HepG2 (cell line): ENCODE data around the gene CDK5RAP2. TPM values are rescaled to one million over a fixed set of nuclear protein-coding genes. Genes with fewer than 3 reads are reported as not detected.
A peak's percentile ranks its signal among the peaks of the same experiment; 100 is the strongest.

ENCODE experiments used
- ISL2 ChIP-seq: sonication (generic); formaldehyde crosslinking; IDR thresholded peaks from 2 replicates; pipeline ENCODE4 v1.5.0; 2020; ENCODE audit warnings: missing genetic modification reagents
- KDM3A ChIP-seq: IDR thresholded peaks from 2 replicates; pipeline ENCODE4 v1.6.1; 2018; ENCODE audit warnings: low read depth, missing compliant biosample characterization
- NFIC ChIP-seq: IDR thresholded peaks from 2 replicates; pipeline ENCODE4 v1.6.1; 2012; ENCODE audit warnings: mild to moderate bottlenecking, low read length, inconsistent platforms
- NONO ChIP-seq, 2 experiments: fragments of 450-650 bp in 1 of 2; sonication (generic) in 1 of 2; formaldehyde crosslinking in 1 of 2; IDR thresholded peaks in 1 of 2; conservative IDR thresholded peaks in 1 of 2; 2 replicates each; pipeline versions ENCODE4 v1.6.1 to v1.8.0; 2017 to 2022; ENCODE audit warnings: mild to moderate bottlenecking in 1 of 2, missing genetic modification reagents in 1 of 2, moderate library complexity in 1 of 2
- NR2F2 ChIP-seq: IDR thresholded peaks from 2 replicates; pipeline ENCODE4 v1.6.1; 2012; ENCODE audit warnings: low read depth, inconsistent platforms, borderline replicate concordance
- SOX13 ChIP-seq, 3 experiments: fragments of 450-650 bp in 1 of 3; sonication (generic) in 1 of 3; formaldehyde crosslinking in 1 of 3; IDR thresholded peaks in 2 of 3; conservative IDR thresholded peaks in 1 of 3; 2 replicates each; pipeline versions ENCODE4 v1.5.0 to v1.6.1; 2016 to 2020; ENCODE audit warnings: antibody characterized with exemption in 1 of 3, mild to moderate bottlenecking in 1 of 3, missing compliant biosample characterization in 1 of 3, missing genetic modification reagents in 1 of 3, moderate library complexity in 1 of 3
- TCF12 ChIP-seq, 2 experiments: fragments of 450-650 bp in 1 of 2; sonication (generic) in 1 of 2; formaldehyde crosslinking in 1 of 2; IDR thresholded peaks; 2 replicates each; pipeline versions ENCODE4 v1.6.1 to v1.8.0; 2017 to 2022; ENCODE audit warnings: antibody characterized with exemption in 1 of 2, mild to moderate bottlenecking in 1 of 2, missing genetic modification reagents in 1 of 2, moderate library complexity in 1 of 2
- ZBTB20 ChIP-seq: sonication (generic); formaldehyde crosslinking; IDR thresholded peaks from 2 replicates; pipeline ENCODE4 v1.8.1; 2023; ENCODE audit warnings: missing genetic modification reagents, low read depth, mild to moderate bottlenecking, borderline replicate concordance
- ZNF343 ChIP-seq: sonication (generic); formaldehyde crosslinking; IDR thresholded peaks from 2 replicates; pipeline ENCODE4 v1.4.0; 2020; ENCODE audit warnings: mild to moderate bottlenecking, missing genetic modification reagents
- ZNF616 ChIP-seq: sonication (generic); formaldehyde crosslinking; IDR thresholded peaks from 2 replicates; pipeline ENCODE4 v1.5.0; 2020; ENCODE audit warnings: low read depth, mild to moderate bottlenecking, missing genetic modification reagents
- ZNF747 ChIP-seq: sonication (generic); formaldehyde crosslinking; IDR thresholded peaks from 2 replicates; pipeline ENCODE4 v1.8.1; 2023; ENCODE audit warnings: missing genetic modification reagents, mild to moderate bottlenecking, borderline replicate concordance
- ZSCAN25 ChIP-seq: sonication (generic); formaldehyde crosslinking; IDR thresholded peaks from 2 replicates; pipeline ENCODE4 v1.8.0; 2022; ENCODE audit warnings: mild to moderate bottlenecking, missing genetic modification reagents
- polyA plus RNA-seq, 8 experiments: library from polyadenylated mRNA; depleted of rRNA in 3 of 8; stranded (reverse) in 7 of 8; unstranded in 1 of 8; fragments of >200 nt; fragmentation: Illumina TruSeq in 4 of 8; extraction: Trizol in 4 of 8; gene quantifications; 2 replicates each; pipeline versions ENCODE4 v1.2.1 to v1.2.3, GENCODE V29; 2011 to 2016; ENCODE audit warnings: low read depth in 4 of 8, missing spikeins in 1 of 8, mixed read lengths in 1 of 8; ENCODE audit not compliant: insufficient read depth in 1 of 8
- total RNA-seq, 5 experiments: library from RNA; depleted of rRNA; stranded (reverse); fragments of >200 nt; fragmentation: Illumina TruSeq; extraction: Trizol; gene quantifications; 2 replicates each; pipeline ENCODE4 v1.2.3, GENCODE V29; 2016; ENCODE audit warnings: low read depth in 1 of 5
- TF ChIP-seq, protein P1 (sequence below): sonication (generic); formaldehyde crosslinking; conservative IDR thresholded peaks from 2 replicates; pipeline ENCODE4 v1.8.1; 2023; ENCODE audit warnings: missing genetic modification reagents
- TF ChIP-seq, protein P2 (sequence below): sonication (generic); formaldehyde crosslinking; IDR thresholded peaks from 2 replicates; pipeline ENCODE4 v1.4.0; 2020; ENCODE audit warnings: missing genetic modification reagents, borderline replicate concordance
- TF ChIP-seq, protein P3 (sequence below): sonication (generic); formaldehyde crosslinking; IDR thresholded peaks from 2 replicates; pipeline ENCODE4 v1.5.0; 2020; ENCODE audit warnings: mild to moderate bottlenecking, missing genetic modification reagents, borderline replicate concordance
- TF ChIP-seq, protein P4 (sequence below): IDR thresholded peaks from 2 replicates; pipeline ENCODE4 v1.6.1; 2016; ENCODE audit warnings: low read depth
- TF ChIP-seq, protein P5 (sequence below): IDR thresholded peaks from 2 replicates; pipeline ENCODE4 v1.6.1; 2012; ENCODE audit warnings: inconsistent platforms

Gene CDK5RAP2
- total and polyA plus RNA-seq, 2 of the 13 experiments (the other 11 are each of a cell fraction or from before 2014, with no cell fraction given) = 31.8 to 42.2 TPM

DNA sequence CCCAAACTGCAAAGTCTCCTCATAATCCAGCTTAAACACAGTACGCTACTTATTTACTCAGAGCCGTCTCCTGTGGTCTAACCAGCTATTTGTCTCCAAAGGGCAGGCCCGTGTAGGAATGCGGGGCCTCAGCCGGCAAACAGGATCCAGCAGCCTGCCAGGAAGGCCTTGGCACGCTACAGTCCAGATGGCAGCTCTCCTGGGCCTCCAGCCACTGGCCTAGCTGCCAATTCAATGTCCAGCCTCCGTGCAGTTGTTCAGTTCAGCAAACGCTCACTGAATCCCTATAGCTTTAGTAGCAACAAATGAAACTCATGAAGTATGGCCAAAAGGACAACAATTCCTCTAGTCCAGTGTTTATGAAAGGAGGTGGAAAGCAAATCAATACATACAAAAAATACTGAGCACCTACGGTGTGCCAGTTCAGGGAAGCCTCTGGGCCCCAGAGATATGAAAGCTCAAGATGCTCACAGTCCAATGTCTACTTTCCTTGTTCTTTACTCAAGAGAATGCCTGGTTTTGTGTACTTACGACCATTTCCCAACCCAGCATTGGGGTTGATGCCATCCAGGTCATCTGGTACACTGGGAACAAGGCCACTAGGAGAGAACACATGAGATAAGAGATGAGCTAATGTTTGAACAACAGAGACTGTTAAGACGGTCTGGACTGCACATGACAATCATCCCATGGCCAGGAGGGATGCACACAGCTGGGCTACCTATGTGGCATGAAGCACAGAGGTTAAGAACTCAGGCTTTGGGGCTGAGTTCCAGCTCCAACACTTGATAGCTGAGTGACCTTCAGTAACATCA lies 8.3 kb downstream of the CDK5RAP2 start (continued):
- TF ChIP-seq NFIC = peak; percentile 84; the same call in 1 of the 2 replicates
- TF ChIP-seq NONO (IDR thresholded peaks at IDR 0.05) = no peak
- TF ChIP-seq NONO (CRISPR knock-in tag; conservative IDR thresholded peaks at IDR 0.05) = peak; percentile 91
- TF ChIP-seq, protein P1, sequence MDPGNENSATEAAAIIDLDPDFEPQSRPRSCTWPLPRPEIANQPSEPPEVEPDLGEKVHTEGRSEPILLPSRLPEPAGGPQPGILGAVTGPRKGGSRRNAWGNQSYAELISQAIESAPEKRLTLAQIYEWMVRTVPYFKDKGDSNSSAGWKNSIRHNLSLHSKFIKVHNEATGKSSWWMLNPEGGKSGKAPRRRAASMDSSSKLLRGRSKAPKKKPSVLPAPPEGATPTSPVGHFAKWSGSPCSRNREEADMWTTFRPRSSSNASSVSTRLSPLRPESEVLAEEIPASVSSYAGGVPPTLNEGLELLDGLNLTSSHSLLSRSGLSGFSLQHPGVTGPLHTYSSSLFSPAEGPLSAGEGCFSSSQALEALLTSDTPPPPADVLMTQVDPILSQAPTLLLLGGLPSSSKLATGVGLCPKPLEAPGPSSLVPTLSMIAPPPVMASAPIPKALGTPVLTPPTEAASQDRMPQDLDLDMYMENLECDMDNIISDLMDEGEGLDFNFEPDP (CRISPR knock-in tag) = peak; percentile 93; the same call in 1 of the 2 replicates
- no peak for TF ChIP-seq ZNF343 (CRISPR knock-in tag)
- peak; percentile 93 for TF ChIP-seq NR2F2
- peak; percentile 86 for TF ChIP-seq SOX13 (IDR thresholded peaks at IDR 0.05)
- peak in 1 of 2 experiments; percentile 97; a peak in 2 of 4 replicates for TF ChIP-seq SOX13 (CRISPR knock-in tag; conservative IDR thresholded peaks at IDR 0.05 in 1 of 2, IDR thresholded peaks at IDR 0.05 in 1 of 2)
- TF ChIP-seq ZBTB20 (CRISPR knock-in tag) = peak; percentile 91; the same call in 1 of the 2 replicates
- TF ChIP-seq ZNF616 (CRISPR knock-in tag) = no peak
- TF ChIP-seq TCF12 (IDR thresholded peaks at IDR 0.05) = no peak
- peak; percentile 94 for TF ChIP-seq TCF12 (CRISPR knock-in tag; IDR thresholded peaks at IDR 0.05)
- TF ChIP-seq, protein P2, sequence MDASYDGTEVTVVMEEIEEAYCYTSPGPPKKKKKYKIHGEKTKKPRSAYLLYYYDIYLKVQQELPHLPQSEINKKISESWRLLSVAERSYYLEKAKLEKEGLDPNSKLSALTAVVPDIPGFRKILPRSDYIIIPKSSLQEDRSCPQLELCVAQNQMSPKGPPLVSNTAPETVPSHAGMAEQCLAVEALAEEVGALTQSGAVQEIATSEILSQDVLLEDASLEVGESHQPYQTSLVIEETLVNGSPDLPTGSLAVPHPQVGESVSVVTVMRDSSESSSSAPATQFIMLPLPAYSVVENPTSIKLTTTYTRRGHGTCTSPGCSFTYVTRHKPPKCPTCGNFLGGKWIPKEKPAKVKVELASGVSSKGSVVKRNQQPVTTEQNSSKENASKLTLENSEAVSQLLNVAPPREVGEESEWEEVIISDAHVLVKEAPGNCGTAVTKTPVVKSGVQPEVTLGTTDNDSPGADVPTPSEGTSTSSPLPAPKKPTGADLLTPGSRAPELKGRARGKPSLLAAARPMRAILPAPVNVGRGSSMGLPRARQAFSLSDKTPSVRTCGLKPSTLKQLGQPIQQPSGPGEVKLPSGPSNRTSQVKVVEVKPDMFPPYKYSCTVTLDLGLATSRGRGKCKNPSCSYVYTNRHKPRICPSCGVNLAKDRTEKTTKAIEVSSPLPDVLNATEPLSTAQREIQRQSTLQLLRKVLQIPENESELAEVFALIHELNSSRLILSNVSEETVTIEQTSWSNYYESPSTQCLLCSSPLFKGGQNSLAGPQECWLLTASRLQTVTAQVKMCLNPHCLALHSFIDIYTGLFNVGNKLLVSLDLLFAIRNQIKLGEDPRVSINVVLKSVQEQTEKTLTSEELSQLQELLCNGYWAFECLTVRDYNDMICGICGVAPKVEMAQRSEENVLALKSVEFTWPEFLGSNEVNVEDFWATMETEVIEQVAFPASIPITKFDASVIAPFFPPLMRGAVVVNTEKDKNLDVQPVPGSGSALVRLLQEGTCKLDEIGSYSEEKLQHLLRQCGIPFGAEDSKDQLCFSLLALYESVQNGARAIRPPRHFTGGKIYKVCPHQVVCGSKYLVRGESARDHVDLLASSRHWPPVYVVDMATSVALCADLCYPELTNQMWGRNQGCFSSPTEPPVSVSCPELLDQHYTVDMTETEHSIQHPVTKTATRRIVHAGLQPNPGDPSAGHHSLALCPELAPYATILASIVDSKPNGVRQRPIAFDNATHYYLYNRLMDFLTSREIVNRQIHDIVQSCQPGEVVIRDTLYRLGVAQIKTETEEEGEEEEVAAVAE (CRISPR knock-in tag) = peak; percentile 26
- TF ChIP-seq, protein P3, sequence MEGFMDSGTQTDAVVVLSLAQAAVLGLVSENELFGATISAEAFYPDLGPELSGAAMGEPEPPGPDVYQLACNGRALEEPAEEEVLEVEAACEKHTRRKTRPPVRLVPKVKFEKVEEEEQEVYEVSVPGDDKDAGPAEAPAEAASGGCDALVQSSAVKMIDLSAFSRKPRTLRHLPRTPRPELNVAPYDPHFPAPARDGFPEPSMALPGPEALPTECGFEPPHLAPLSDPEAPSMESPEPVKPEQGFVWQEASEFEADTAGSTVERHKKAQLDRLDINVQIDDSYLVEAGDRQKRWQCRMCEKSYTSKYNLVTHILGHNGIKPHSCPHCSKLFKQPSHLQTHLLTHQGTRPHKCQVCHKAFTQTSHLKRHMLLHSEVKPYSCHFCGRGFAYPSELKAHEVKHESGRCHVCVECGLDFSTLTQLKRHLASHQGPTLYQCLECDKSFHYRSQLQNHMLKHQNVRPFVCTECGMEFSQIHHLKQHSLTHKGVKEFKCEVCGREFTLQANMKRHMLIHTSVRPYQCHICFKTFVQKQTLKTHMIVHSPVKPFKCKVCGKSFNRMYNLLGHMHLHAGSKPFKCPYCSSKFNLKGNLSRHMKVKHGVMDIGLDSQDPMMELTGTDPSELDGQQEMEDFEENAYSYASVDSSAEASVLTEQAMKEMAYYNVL (CRISPR knock-in tag) = peak; percentile 91
- peak; percentile 54; the same call in 1 of the 2 replicates for TF ChIP-seq ZNF747 (CRISPR knock-in tag)
- 0 out of 2 replicates have a peak, but pooled peaks have one; percentile 65 for TF ChIP-seq KDM3A
- TF ChIP-seq, protein P4, sequence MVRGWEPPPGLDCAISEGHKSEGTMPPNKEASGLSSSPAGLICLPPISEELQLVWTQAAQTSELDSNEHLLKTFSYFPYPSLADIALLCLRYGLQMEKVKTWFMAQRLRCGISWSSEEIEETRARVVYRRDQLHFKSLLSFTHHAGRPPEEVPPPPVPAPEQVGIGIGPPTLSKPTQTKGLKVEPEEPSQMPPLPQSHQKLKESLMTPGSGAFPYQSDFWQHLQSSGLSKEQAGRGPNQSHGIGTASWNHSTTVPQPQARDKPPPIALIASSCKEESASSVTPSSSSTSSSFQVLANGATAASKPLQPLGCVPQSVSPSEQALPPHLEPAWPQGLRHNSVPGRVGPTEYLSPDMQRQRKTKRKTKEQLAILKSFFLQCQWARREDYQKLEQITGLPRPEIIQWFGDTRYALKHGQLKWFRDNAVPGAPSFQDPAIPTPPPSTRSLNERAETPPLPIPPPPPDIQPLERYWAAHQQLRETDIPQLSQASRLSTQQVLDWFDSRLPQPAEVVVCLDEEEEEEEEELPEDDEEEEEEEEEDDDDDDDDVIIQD (CRISPR knock-in tag) = peak; percentile 78; the same call in 1 of the 2 replicates
- TF ChIP-seq, protein P5, sequence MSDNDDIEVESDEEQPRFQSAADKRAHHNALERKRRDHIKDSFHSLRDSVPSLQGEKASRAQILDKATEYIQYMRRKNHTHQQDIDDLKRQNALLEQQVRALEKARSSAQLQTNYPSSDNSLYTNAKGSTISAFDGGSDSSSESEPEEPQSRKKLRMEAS = peak; percentile 79
- peak; percentile 93 for TF ChIP-seq ISL2 (CRISPR knock-in tag)
- peak; percentile 62; the same call in 1 of the 2 replicates for TF ChIP-seq ZSCAN25 (CRISPR knock-in tag)
